Measurements from ENCODE around the gene NDUFS3.

DNA sequence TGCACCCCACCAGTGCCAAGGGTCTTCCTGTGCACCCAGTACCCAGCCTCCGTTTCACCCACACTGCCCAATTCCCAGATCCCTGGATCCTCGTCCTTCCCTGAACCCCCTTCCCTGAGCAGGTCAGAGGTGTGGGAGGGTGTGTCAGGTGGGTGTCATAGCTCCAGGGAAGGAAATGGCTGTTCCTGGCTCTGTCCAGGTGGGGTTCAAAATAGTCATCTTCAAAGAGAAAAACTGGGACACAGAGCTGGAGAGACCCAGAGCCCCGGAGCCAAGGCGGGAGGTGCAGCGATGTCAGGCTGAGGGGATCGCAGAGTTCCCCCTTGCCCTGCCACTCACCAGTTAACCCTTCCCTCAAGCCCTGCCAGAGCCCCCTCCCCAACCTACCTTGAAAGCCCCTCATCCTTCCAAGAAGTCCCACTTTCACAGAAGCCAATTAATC is 14.6 kb downstream of the NDUFS3 start:
- TF ChIP-seq POLR2A (IDR thresholded peaks at IDR 0.05) (no peak), POLR2AphosphoS5 (IDR thresholded peaks at IDR 0.05) (no peak), EP300 (IDR thresholded peaks at IDR 0.05) (no peak)
- TF ChIP-seq, protein P1, sequence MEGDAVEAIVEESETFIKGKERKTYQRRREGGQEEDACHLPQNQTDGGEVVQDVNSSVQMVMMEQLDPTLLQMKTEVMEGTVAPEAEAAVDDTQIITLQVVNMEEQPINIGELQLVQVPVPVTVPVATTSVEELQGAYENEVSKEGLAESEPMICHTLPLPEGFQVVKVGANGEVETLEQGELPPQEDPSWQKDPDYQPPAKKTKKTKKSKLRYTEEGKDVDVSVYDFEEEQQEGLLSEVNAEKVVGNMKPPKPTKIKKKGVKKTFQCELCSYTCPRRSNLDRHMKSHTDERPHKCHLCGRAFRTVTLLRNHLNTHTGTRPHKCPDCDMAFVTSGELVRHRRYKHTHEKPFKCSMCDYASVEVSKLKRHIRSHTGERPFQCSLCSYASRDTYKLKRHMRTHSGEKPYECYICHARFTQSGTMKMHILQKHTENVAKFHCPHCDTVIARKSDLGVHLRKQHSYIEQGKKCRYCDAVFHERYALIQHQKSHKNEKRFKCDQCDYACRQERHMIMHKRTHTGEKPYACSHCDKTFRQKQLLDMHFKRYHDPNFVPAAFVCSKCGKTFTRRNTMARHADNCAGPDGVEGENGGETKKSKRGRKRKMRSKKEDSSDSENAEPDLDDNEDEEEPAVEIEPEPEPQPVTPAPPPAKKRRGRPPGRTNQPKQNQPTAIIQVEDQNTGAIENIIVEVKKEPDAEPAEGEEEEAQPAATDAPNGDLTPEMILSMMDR (IDR thresholded peaks at IDR 0.05), result no peak
